Measurements from ENCODE around the gene AAK1.

AAK1 gene

GRCh38 chr2:69531186-69531585 is 112.4 kb downstream of the AAK1 start:
- DNase-seq = no peak

GRCh38 chr2:69529480-69529879 is 114.1 kb downstream of the AAK1 start:
- no peak for DNase-seq

GRCh38 chr2:69525261-69525660 is 118.3 kb downstream of the AAK1 start:
- no peak for DNase-seq

GRCh38 chr2:69524799-69525198 is 118.7 kb downstream of the AAK1 start:
- no peak for DNase-seq

GRCh38 chr2:69521747-69522146 is 121.8 kb downstream of the AAK1 start:
- DNase-seq = no peak

GRCh38 chr2:69518841-69519240 is 124.7 kb downstream of the AAK1 start:
- peak; percentile 51 for DNase-seq

- no peak for DNase-seq
These were observed 126.1 kb downstream of the AAK1 start for GRCh38 chr2:69517410-69517809.

- no peak for DNase-seq
These were observed 128.7 kb downstream of the AAK1 start for GRCh38 chr2:69514819-69515218.

GRCh38 chr2:69514406-69514805 is 129.1 kb downstream of the AAK1 start:
- DNase-seq = no peak

- DNase-seq = no peak
These were observed 131.1 kb downstream of the AAK1 start for GRCh38 chr2:69512446-69512845.

GRCh38 chr2:69510204-69510603 is 133.3 kb downstream of the AAK1 start:
- DNase-seq = no peak

GRCh38 chr2:69509750-69510140 is 133.8 kb downstream of the AAK1 start:
- DNase-seq = no peak

- peak; percentile 50 for DNase-seq
These were observed 134.4 kb downstream of the AAK1 start for GRCh38 chr2:69509011-69509749.

GRCh38 chr2:69505710-69506109 is 137.8 kb downstream of the AAK1 start:
- peak; percentile 40 for DNase-seq

- DNase-seq = no peak
These were observed 142.2 kb downstream of the AAK1 start for GRCh38 chr2:69501301-69501700.

- DNase-seq = no peak
These were observed 143.6 kb downstream of the AAK1 start for GRCh38 chr2:69499966-69500365.

- no peak for DNase-seq
These were observed 144.3 kb downstream of the AAK1 start for GRCh38 chr2:69499242-69499641.

- no peak for DNase-seq
These were observed 147.7 kb downstream of the AAK1 start for GRCh38 chr2:69495861-69496260.

GRCh38 chr2:69495008-69495407 is 148.5 kb downstream of the AAK1 start:
- DNase-seq = no peak

GRCh38 chr2:69494126-69494525 is 149.4 kb downstream of the AAK1 start:
- no peak for DNase-seq

GRCh38 chr2:69493268-69493667 is 150.3 kb downstream of the AAK1 start:
- no peak for DNase-seq

GRCh38 chr2:69491864-69492263 is 151.7 kb downstream of the AAK1 start:
- DNase-seq = no peak

- no peak for DNase-seq
These were observed 153.1 kb downstream of the AAK1 start for GRCh38 chr2:69490486-69490885.

- DNase-seq = no peak
These were observed 153.7 kb downstream of the AAK1 start for GRCh38 chr2:69489793-69490192.

GRCh38 chr2:69483696-69484095 is 159.8 kb downstream of the AAK1 start:
- no peak for DNase-seq

Data from hematopoietic multipotent progenitor cell treated with erythropoietin and hydrocortisone succinate and interleukin-3 and kit ligand, for 4 days (in vitro differentiated cells).